Gastroesophageal sphincter (tissue), 3 donors: ENCODE data around the gene DQX1.

ENCODE experiments used
- CTCF ChIP-seq, 4 experiments: fragments of 200-600 bp in 2 of 4; fragments of 450-650 bp in 2 of 4; sonication (generic) in 1 of 4; IDR thresholded peaks; one replicate each; pipeline ENCODE4 v1.5.1; 2017 to 2019; ENCODE audit warnings: antibody characterized with exemption in 4 of 4, mild to moderate bottlenecking in 2 of 4, moderate library complexity in 2 of 4
- POLR2A ChIP-seq, 2 donors: fragments of 450-650 bp; IDR thresholded peaks; one replicate each; pipeline ENCODE4 v1.6.1; 2017; ENCODE audit warnings: antibody characterized with exemption in 2 of 2, mild to moderate bottlenecking in 2 of 2, moderate library complexity in 1 of 2
- POLR2AphosphoS5 ChIP-seq: sonication (generic); formaldehyde crosslinking; IDR thresholded peaks from one replicate; pipeline ENCODE4 v1.6.1; 2017; ENCODE audit warnings: antibody characterized with exemption

- TF ChIP-seq CTCF (IDR thresholded peaks at IDR 0.05) = no peak
- no peak for TF ChIP-seq POLR2AphosphoS5
- no peak for TF ChIP-seq POLR2A (IDR thresholded peaks at IDR 0.05)
Observed at GRCh38 chr2:74535440-74535965, 9.5 kb upstream of the DQX1 start.
